ENCODE results near the gene FKBP5. TPM values are rescaled to one million over a fixed set of nuclear protein-coding genes. Genes with fewer than 3 reads are reported as not detected.
A peak's percentile ranks its signal among the peaks of the same experiment; 100 is the strongest.
"Not testable (repeated sequence)": the region's sequence is repeated elsewhere in the genome, so short reads cannot be mapped to it uniquely, and the experiment has no call there.

FKBP5 gene
- polyA plus RNA-seq, 3 donors from 2014 or later = 26.1 to 99.0 (median 29.3) TPM

- H3K4me3 Mint-ChIP-seq = peak overlapping the region; percentile 47 to 75 (median 74)
- peaks cover 5 to 8% (median 8%) of the 10 kb centered on the region in 3 donors for H3K36me3 Mint-ChIP-seq
- H3K4me1 Mint-ChIP-seq = peaks cover 37 to 39% of the 10 kb centered on the region in 2 donors
- H3K27me3 Mint-ChIP-seq (ENCODE audit: low read depth in 3 of 3) = no peaks in the 10 kb centered on the region
- no peaks in the 10 kb centered on the region for H3K9me3 Mint-ChIP-seq
- peak; percentile 24 to 68 (median 54) for DNase-seq
- H3K27ac Mint-ChIP-seq = peak overlapping the region; percentile 60 to 93 (median 86)
Measured at GRCh38 chr6:35601331-35602132, 87.2 kb downstream of the FKBP5 start.

GRCh38 chr6:35600659-35601125 lies 88.0 kb downstream of the FKBP5 start:
- no peaks in the 10 kb centered on the region for H3K27me3 Mint-ChIP-seq (ENCODE audit: low read depth in 3 of 3)
- H3K4me1 Mint-ChIP-seq = peaks cover 37 to 38% of the 10 kb centered on the region in 2 donors
- peaks cover 5 to 15% (median 15%) of the 10 kb centered on the region in 3 donors for H3K36me3 Mint-ChIP-seq
- H3K9me3 Mint-ChIP-seq = no peaks in the 10 kb centered on the region
- no peak for DNase-seq
- H3K27ac Mint-ChIP-seq = peak overlapping the region; percentile 60 to 93 (median 86)
- peak overlapping the region; percentile 26 to 75 (median 74) for H3K4me3 Mint-ChIP-seq

- no peak for DNase-seq
- Mint-ChIP-seq H3K27ac (peak overlapping the region; percentile 60 to 93 (median 82)), H3K36me3 (peaks cover 5 to 16% (median 15%) of the 10 kb centered on the region in 3 donors), H3K27me3 (ENCODE audit: low read depth in 3 of 3) (no peaks in the 10 kb centered on the region), H3K4me3 (peak overlapping the region in 4 of 5 donors; percentile 70 to 75 (median 74)), H3K4me1 (peaks cover 37 to 38% of the 10 kb centered on the region in 2 donors), H3K9me3 (no peaks in the 10 kb centered on the region)
Measured at GRCh38 chr6:35599761-35600658, 88.7 kb downstream of the FKBP5 start.

GRCh38 chr6:35598621-35599020 lies 90.1 kb downstream of the FKBP5 start:
- not testable (repeated sequence) for H3K9me3 Mint-ChIP-seq; DNase-seq; H3K27me3 Mint-ChIP-seq (ENCODE audit: low read depth in 3 of 3); H3K4me3 Mint-ChIP-seq; H3K27ac Mint-ChIP-seq
- Mint-ChIP-seq H3K36me3 (peaks cover 10 to 22% (median 12%) of the 10 kb centered on the region in 3 donors), H3K4me1 (peaks cover 38 to 43% of the 10 kb centered on the region in 2 donors)

- Mint-ChIP-seq H3K9me3 (no peaks in the 10 kb centered on the region), H3K4me1 (peaks cover 22 to 29% of the 10 kb centered on the region in 2 donors), H3K27me3 (ENCODE audit: low read depth in 3 of 3) (no peaks in the 10 kb centered on the region), H3K36me3 (peaks cover 12 to 29% (median 18%) of the 10 kb centered on the region in 3 donors), H3K27ac (peak overlapping the region in 2 of 6 donors; percentile 6 to 21), H3K4me3 (no peak overlapping the region)
- no peak for DNase-seq
Measured at GRCh38 chr6:35596448-35597442, 92.0 kb downstream of the FKBP5 start.

- Mint-ChIP-seq H3K4me3 (no peak overlapping the region), H3K9me3 (no peaks in the 10 kb centered on the region), H3K36me3 (peaks cover 12 to 32% (median 18%) of the 10 kb centered on the region in 3 donors), H3K27me3 (ENCODE audit: low read depth in 3 of 3) (no peaks in the 10 kb centered on the region), H3K4me1 (peaks cover 3 to 12% of the 10 kb centered on the region in 2 donors), H3K27ac (no peak overlapping the region)
- no peak for DNase-seq
Measured at GRCh38 chr6:35594503-35595186, 94.1 kb downstream of the FKBP5 start.

GRCh38 chr6:35592178-35592577 lies 96.5 kb downstream of the FKBP5 start:
- peaks cover 11 to 38% (median 18%) of the 10 kb centered on the region in 3 donors for H3K36me3 Mint-ChIP-seq
- no peaks in the 10 kb centered on the region for H3K27me3 Mint-ChIP-seq (ENCODE audit: low read depth in 3 of 3)
- no peak overlapping the region for H3K4me3 Mint-ChIP-seq
- no peak for DNase-seq
- no peaks in the 10 kb centered on the region for H3K9me3 Mint-ChIP-seq
- H3K4me1 Mint-ChIP-seq = peaks cover 0 to 12% of the 10 kb centered on the region in 2 donors
- H3K27ac Mint-ChIP-seq = no peak overlapping the region

GRCh38 chr6:35590622-35591066 lies 98.1 kb downstream of the FKBP5 start:
- Mint-ChIP-seq H3K27me3 (ENCODE audit: low read depth in 3 of 3) (no peaks in the 10 kb centered on the region), H3K27ac (no peak overlapping the region), H3K4me3 (no peak overlapping the region), H3K36me3 (peaks cover 13 to 35% (median 16%) of the 10 kb centered on the region in 3 donors), H3K4me1 (peaks cover 0 to 12% of the 10 kb centered on the region in 2 donors), H3K9me3 (no peaks in the 10 kb centered on the region)
- DNase-seq = no peak

- Mint-ChIP-seq H3K36me3 (peaks cover 13 to 34% (median 16%) of the 10 kb centered on the region in 3 donors), H3K9me3 (no peaks in the 10 kb centered on the region), H3K27me3 (ENCODE audit: low read depth in 3 of 3) (no peaks in the 10 kb centered on the region), H3K4me3 (no peak overlapping the region), H3K27ac (no peak overlapping the region), H3K4me1 (peaks cover 0 to 11% of the 10 kb centered on the region in 2 donors)
- DNase-seq = no peak
Measured at GRCh38 chr6:35589904-35590303, 98.8 kb downstream of the FKBP5 start.

- H3K27ac Mint-ChIP-seq = peak overlapping the region in 1 of 6 donors; percentile 14
- H3K27me3 Mint-ChIP-seq (ENCODE audit: low read depth in 3 of 3) = no peaks in the 10 kb centered on the region
- H3K9me3 Mint-ChIP-seq = no peaks in the 10 kb centered on the region
- H3K36me3 Mint-ChIP-seq = peaks cover 9 to 28% (median 16%) of the 10 kb centered on the region in 3 donors
- DNase-seq = no peak
- no peak overlapping the region for H3K4me3 Mint-ChIP-seq
- H3K4me1 Mint-ChIP-seq = peaks cover 0 to 6% of the 10 kb centered on the region in 2 donors
Measured at GRCh38 chr6:35589201-35589739, 99.4 kb downstream of the FKBP5 start.

GRCh38 chr6:35587167-35587566 lies 101.5 kb downstream of the FKBP5 start:
- H3K4me1 Mint-ChIP-seq = peaks cover 3 to 11% of the 10 kb centered on the region in 2 donors
- peaks cover 0 to 3% (median 0%) of the 10 kb centered on the region in 3 donors for H3K27me3 Mint-ChIP-seq (ENCODE audit: low read depth in 3 of 3)
- no peaks in the 10 kb centered on the region for H3K9me3 Mint-ChIP-seq
- H3K27ac Mint-ChIP-seq = peak overlapping the region in 1 of 6 donors; percentile 61
- H3K36me3 Mint-ChIP-seq = peaks cover 6 to 21% (median 11%) of the 10 kb centered on the region in 3 donors
- no peak overlapping the region for H3K4me3 Mint-ChIP-seq
- DNase-seq = no peak

- peak overlapping the region in 3 of 6 donors; percentile 27 to 67 (median 57) for H3K27ac Mint-ChIP-seq
Measured at GRCh38 chr6:35586542-35586941, 102.2 kb downstream of the FKBP5 start.

More at GRCh38 chr6:35586542-35586941, 102.2 kb downstream of the FKBP5 start:
- Mint-ChIP-seq H3K4me3 (no peak overlapping the region), H3K9me3 (no peaks in the 10 kb centered on the region), H3K36me3 (peaks cover 6 to 21% (median 11%) of the 10 kb centered on the region in 3 donors), H3K4me1 (peaks cover 3 to 7% of the 10 kb centered on the region in 2 donors), H3K27me3 (ENCODE audit: low read depth in 3 of 3) (peaks cover 0 to 3% (median 0%) of the 10 kb centered on the region in 3 donors)
- no peak for DNase-seq

All from immature natural killer cell (primary cell).